AG04449 (cell line): ENCODE measurements around the gene CFAP107.

ENCODE experiments used
- CTCF ChIA-PET: fragments of 350-600 bp; formaldehyde crosslinking; extraction: SDS; loops from one replicate; lab custom pipeline; 2021; ENCODE audit warnings: antibody characterized with exemption; lab: Yijun Ruan, JAX
- POLR2A ChIA-PET: fragments of 400-600, 350-600 bp; formaldehyde crosslinking; extraction: SDS; loops from one replicate; lab custom pipeline; 2020; ENCODE audit warnings: antibody characterized with exemption, inconsistent platforms; lab: Yijun Ruan, JAX
- DNase-seq: peaks from one replicate; pipeline ENCODE4 v3.0.0-alpha.2; 2010; ENCODE audit warnings: low read depth, low spot score
- H3K4me3 ChIP-seq: 2 replicates; pipeline ENCODE4 v1.5.1; 2011; ENCODE audit warnings: low read depth, mild to moderate bottlenecking, control low read depth, low read length
- CTCF ChIP-seq: IDR thresholded peaks from one replicate; pipeline ENCODE4 v1.5.1; 2011; ENCODE audit warnings: mild to moderate bottlenecking, moderate library complexity, low read length, control low read depth, inconsistent platforms; ENCODE audit not compliant: insufficient read depth; ENCODE audit errors: missing control alignments

Gene CFAP107

GRCh38 chr1:12756273-12756672 is 10.3 kb downstream of the CFAP107 start:
- H3K4me3 ChIP-seq, result no peak overlapping the region
- no peak for TF ChIP-seq CTCF
- ChIA-PET CTCF (no interaction called here), POLR2A (no interaction called here)
- DNase-seq, result no peak

- DNase-seq, result no peak
- no peak for TF ChIP-seq CTCF
- ChIA-PET POLR2A (no interaction called here), CTCF (no interaction called here)
- H3K4me3 ChIP-seq, result no peak overlapping the region
Observed at GRCh38 chr1:12756768-12757413, 10.9 kb downstream of the CFAP107 start.

GRCh38 chr1:12757836-12758235 is 11.8 kb downstream of the CFAP107 start:
- POLR2A ChIA-PET, result no interaction called here
- CTCF ChIA-PET, result no interaction called here
- H3K4me3 ChIP-seq, result no peak overlapping the region
- no peak for DNase-seq
- no peak for TF ChIP-seq CTCF

GRCh38 chr1:12760256-12760795 is 14.3 kb downstream of the CFAP107 start:
- POLR2A ChIA-PET, result no interaction called here
- CTCF ChIA-PET, result no interaction called here
- TF ChIP-seq CTCF, result no peak
- DNase-seq, result no peak
- no peak overlapping the region for H3K4me3 ChIP-seq

GRCh38 chr1:12761781-12762180 is 15.8 kb downstream of the CFAP107 start:
- no peak for DNase-seq
- no peak overlapping the region for H3K4me3 ChIP-seq
- ChIA-PET CTCF (no interaction called here), POLR2A (no interaction called here)
- TF ChIP-seq CTCF, result no peak

GRCh38 chr1:12762766-12763165 is 16.8 kb downstream of the CFAP107 start:
- no peak overlapping the region for H3K4me3 ChIP-seq
- ChIA-PET POLR2A (no interaction called here), CTCF (no interaction called here)
- DNase-seq, result no peak
- no peak for TF ChIP-seq CTCF
